Kidney (tissue), 14 donors: Measurements from ENCODE around the gene GTF2H4. TPM values are rescaled to one million over a fixed set of nuclear protein-coding genes. Genes with fewer than 3 reads are reported as not detected.
"Not testable (repeated sequence)": the region's sequence is repeated elsewhere in the genome, so short reads cannot be mapped to it uniquely, and the experiment has no call there.

Experiments
- DNase-seq, 5 donors: peaks; one replicate each; pipeline ENCODE4 v3.0.0-alpha.2; 2013 to 2020
- FAIRE-seq: peaks from 2 replicates; lab custom pipeline; 2012; peaks lifted over from hg19 to GRCh38; lab: Jason Lieb, UNC
- H3K27ac ChIP-seq, 2 donors: one replicate each; pipeline ENCODE4 v1.7.0; 2013; ENCODE audit warnings: low read depth in 2 of 2, low read length in 2 of 2, inconsistent platforms in 1 of 2
- H3K27me3 ChIP-seq: one replicate; pipeline ENCODE4 v1.7.1; 2013; ENCODE audit warnings: low read length, inconsistent platforms; ENCODE audit not compliant: control insufficient read depth, insufficient read depth
- H3K36me3 ChIP-seq, 3 donors: one replicate each; pipeline versions ENCODE4 v1.7.0 to v1.7.1; 2013; ENCODE audit warnings: low read length in 3 of 3, control low read depth in 1 of 3, inconsistent platforms in 1 of 3; ENCODE audit not compliant: insufficient read depth in 3 of 3, control insufficient read depth in 2 of 3
- H3K4me1 ChIP-seq, 3 donors: one replicate each; pipeline versions ENCODE4 v1.7.0 to v1.7.1; 2013; ENCODE audit warnings: low read length in 3 of 3, inconsistent platforms in 1 of 3, low read depth in 1 of 3; ENCODE audit not compliant: control insufficient read depth in 2 of 3, insufficient read depth in 2 of 3
- H3K4me3 ChIP-seq, 3 donors: one replicate each; pipeline versions ENCODE4 v1.7.0 to v1.8.1; 2013; ENCODE audit warnings: low read length in 3 of 3, control low read depth in 1 of 3, inconsistent platforms in 1 of 3
- H3K9ac ChIP-seq, 3 donors: one replicate each; pipeline versions ENCODE4 v1.7.0 to v1.7.1; 2013; ENCODE audit warnings: low read length in 3 of 3, control low read depth in 1 of 3, inconsistent platforms in 1 of 3
- H3K9me3 ChIP-seq, 3 donors: one replicate each; pipeline versions ENCODE4 v1.7.0 to v1.7.1; 2013; ENCODE audit warnings: low read length in 3 of 3, control low read depth in 1 of 3, inconsistent platforms in 1 of 3; ENCODE audit not compliant: control insufficient read depth in 2 of 3, insufficient read depth in 1 of 3
- intact Hi-C: fragments of 100-400 bp; cut with DNase I; formaldehyde crosslinking; loops from one replicate; pipeline ENCODE4 v1.11.1; 2022
- polyA plus RNA-seq: library from polyadenylated mRNA; stranded (reverse); fragments of 350-450 nt; fragmentation: Illumina TruSeq; extraction: RNeasy Lipid Tissue Mini Kit (QIAGEN cat#74804); gene quantifications from one replicate; pipeline ENCODE4 v1.2.3, GENCODE V29; 2014; ENCODE audit warnings: low read depth, low replicate concordance; ENCODE audit not compliant: insufficient read depth
- total RNA-seq: library from RNA; stranded (reverse); fragmentation: NEBNext Ultra II Directional; extraction: Animal tissue kit (Norgen Biotek cat#: 25700); gene quantifications from one replicate; pipeline ENCODE4 v1.2.1, GENCODE V29; 2021
- TF ChIP-seq, protein P1 (sequence below): IDR thresholded peaks from 3 replicates; pipeline ENCODE4 v1.5.1; 2012; ENCODE audit warnings: mild to moderate bottlenecking, moderate library complexity, borderline replicate concordance; ENCODE audit not compliant: insufficient read depth; ENCODE audit errors: extremely low read depth
- donor health status: control.
- donor health status: control.
- donor health status: control.
- donor health status: control.
- donor health status: control.
- donor health status: DM: yes; HTN: yes; CAD: no.
- donor health status: Normal renal cell carcinoma (clear cell type).

Gene GTF2H4
- total and polyA plus RNA-seq, 2 donors from 2014 or later: 20.9 to 39.3 TPM

DNA sequence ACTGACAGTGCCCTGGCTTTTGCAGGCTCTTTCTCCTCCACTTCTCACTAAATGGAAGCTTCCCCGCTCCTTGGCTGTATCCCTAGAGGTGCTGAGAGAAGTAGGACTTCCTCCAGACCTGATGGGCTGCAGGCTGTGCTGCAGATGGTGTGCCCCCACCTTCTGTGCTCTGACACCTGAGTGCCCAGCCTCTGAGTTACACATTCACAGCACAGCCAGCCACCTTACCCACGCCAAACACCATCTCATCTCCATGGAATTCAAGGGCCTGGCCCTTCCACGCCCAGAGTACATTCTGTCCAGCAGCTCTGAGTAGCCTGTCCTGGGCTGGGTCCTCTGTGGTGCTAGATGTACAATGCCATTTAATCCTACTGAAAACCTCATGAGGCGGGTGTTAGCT lies 18.6 kb downstream of the GTF2H4 start:
- TF ChIP-seq, protein P1, sequence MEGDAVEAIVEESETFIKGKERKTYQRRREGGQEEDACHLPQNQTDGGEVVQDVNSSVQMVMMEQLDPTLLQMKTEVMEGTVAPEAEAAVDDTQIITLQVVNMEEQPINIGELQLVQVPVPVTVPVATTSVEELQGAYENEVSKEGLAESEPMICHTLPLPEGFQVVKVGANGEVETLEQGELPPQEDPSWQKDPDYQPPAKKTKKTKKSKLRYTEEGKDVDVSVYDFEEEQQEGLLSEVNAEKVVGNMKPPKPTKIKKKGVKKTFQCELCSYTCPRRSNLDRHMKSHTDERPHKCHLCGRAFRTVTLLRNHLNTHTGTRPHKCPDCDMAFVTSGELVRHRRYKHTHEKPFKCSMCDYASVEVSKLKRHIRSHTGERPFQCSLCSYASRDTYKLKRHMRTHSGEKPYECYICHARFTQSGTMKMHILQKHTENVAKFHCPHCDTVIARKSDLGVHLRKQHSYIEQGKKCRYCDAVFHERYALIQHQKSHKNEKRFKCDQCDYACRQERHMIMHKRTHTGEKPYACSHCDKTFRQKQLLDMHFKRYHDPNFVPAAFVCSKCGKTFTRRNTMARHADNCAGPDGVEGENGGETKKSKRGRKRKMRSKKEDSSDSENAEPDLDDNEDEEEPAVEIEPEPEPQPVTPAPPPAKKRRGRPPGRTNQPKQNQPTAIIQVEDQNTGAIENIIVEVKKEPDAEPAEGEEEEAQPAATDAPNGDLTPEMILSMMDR: no peak

DNA sequence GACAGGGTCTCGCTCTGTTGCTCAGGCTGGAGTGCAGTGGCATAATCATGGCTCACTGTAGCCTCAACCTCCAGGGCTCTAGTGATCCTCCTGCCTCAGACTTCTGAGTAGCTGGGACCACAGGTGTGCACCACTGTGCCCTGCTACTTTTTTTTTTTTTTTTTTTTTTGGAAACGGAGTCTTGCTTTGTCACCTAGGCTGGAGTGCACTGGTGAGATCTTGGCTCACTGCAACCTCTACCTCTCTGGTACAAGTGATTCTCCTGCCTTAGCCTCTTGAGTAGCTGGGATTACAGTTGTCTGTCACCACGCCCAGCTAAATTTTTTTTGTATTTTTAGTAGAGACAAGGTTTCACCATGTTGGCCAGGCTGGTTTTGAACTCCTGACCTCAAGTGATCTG lies 19.1 kb downstream of the GTF2H4 start:
- H3K36me3 ChIP-seq, H3K9ac ChIP-seq, H3K4me3 ChIP-seq, FAIRE-seq, H3K4me1 ChIP-seq, H3K9me3 ChIP-seq, H3K27ac ChIP-seq, DNase-seq, intact Hi-C loops, H3K27me3 ChIP-seq: not testable (repeated sequence)

More for the DNA sequence above, 18.6 kb downstream of the GTF2H4 start:
- Histone ChIP-seq H3K27ac (no peak overlapping the region), H3K36me3 (peaks cover 2 to 8% (median 4%) of the 10 kb centered on the region in 3 donors), H3K4me3 (no peak overlapping the region), H3K4me1 (no peaks in the 10 kb centered on the region), H3K9me3 (peaks cover 0 to 8% (median 0%) of the 10 kb centered on the region in 3 donors), H3K27me3 (no peaks in the 10 kb centered on the region), H3K9ac (no peak overlapping the region)
- peak in 1 of 5 donors; percentile 90 for DNase-seq
- FAIRE-seq: no peak
- intact Hi-C loops: no loop called here

DNA sequence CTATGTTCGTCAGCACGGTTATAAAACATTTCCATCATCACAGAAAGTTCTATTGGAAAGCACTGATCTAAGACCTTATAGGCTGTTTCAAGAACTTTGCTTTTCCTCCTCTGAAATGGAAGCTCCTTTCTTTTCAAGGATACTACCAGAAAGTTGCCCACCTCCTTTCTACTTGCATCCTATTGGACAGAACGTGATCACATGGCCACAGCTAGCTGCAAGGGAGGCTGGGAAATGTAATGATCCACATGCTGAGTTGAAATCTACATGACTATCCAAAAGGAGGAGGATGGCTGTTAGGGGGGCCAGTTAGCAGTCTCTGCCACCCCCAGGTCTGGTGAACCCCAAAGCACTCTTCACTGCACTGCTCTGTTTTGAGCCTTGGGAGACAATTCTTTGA lies 20.7 kb downstream of the GTF2H4 start:
- Histone ChIP-seq H3K4me3 (no peak overlapping the region), H3K4me1 (peaks cover 0 to 8% (median 7%) of the 10 kb centered on the region in 3 donors), H3K36me3 (peaks cover 0 to 4% (median 2%) of the 10 kb centered on the region in 3 donors), H3K9me3 (peaks cover 0 to 8% (median 0%) of the 10 kb centered on the region in 3 donors), H3K27ac (no peak overlapping the region), H3K27me3 (no peaks in the 10 kb centered on the region), H3K9ac (no peak overlapping the region)
- TF ChIP-seq, protein P1: no peak
- DNase-seq: no peak
- FAIRE-seq: no peak
- intact Hi-C loops: no loop called here

DNA sequence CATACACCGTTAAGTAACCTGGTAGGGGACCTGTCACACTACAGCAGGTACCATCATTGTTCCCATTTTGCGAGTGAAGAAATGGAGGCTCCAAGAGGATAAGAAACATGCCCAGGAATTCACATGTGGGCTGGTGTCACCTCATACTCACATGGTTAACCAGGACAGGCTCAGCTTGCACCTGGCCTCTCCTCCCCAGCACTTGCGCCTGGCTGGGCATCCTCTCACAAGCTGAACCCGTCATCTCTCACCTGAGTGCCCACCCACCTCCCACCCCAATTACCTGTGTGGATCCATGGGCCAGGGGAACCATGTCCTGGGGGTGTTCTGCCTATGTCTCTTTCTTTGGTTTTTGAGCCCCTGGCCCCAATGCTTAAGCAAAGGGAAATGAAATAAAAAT lies 22.5 kb downstream of the GTF2H4 start:
- FAIRE-seq: no peak
- no peaks in the 10 kb centered on the region for H3K27me3 ChIP-seq
- no peak overlapping the region for H3K27ac ChIP-seq
- H3K4me1 ChIP-seq: peaks cover 0 to 8% (median 7%) of the 10 kb centered on the region in 3 donors
- H3K9ac ChIP-seq: no peak overlapping the region
- peaks cover 0 to 8% (median 0%) of the 10 kb centered on the region in 3 donors for H3K9me3 ChIP-seq
- H3K36me3 ChIP-seq: peaks cover 0 to 4% (median 2%) of the 10 kb centered on the region in 3 donors
- H3K4me3 ChIP-seq: no peak overlapping the region
- DNase-seq: no peak
- intact Hi-C loops: no loop called here
- TF ChIP-seq, protein P1: no peak
